Measurements from ENCODE around the gene GNG5. TPM values are rescaled to one million over a fixed set of nuclear protein-coding genes. Genes with fewer than 3 reads are reported as not detected.

Gene GNG5
- total RNA-seq, 2 experiments from 2014 or later, result 119 to 128 TPM

DNA sequence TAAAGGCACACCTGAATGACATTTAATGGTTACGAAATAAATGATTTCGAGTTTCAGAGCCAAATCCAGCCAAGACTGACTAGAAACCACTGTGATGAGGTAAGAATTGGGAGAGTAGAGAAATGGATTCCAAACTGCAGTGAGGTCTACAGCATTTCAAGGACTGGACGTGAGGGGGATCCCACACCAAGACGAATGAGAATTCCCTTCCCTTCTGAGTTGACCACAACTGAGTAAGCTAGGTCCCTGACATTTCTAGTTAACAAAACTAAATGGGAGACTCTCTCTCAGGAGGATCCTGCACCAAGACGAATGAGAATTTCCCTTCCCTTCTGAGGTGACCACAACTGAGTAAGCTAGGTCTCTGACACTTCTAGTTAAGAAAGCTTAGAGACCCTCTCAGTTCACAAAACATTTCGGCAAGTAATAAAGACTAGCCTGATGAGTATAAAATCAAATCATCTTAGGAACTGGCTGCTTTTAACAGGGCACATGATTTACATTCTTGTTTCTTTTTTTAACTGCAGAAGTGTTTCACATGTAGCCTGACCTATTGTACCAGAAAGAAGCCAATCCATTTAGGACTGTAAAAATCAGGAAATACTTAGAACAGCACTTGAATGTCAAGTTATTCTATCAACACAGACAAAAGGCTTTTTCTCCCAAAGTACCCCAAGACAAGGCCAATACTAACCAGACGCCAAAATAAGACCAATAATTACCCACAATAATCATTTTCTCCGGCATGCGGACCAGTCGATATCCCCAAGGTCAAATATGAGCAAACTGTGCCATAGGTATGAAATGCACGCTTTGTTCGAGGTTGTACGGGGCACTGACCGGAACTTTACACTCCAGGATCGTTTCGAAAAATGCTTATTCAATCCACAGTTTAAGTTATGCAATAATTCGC lies 1.5 kb downstream of the GNG5 start:
- Mint-ChIP-seq H3K4me1 (peaks cover 40% of the 10 kb centered on the region), H3K27me3 (peaks cover 4% of the 10 kb centered on the region), H3K27ac (peak overlapping the region; percentile 99), H3K4me3 (peak overlapping the region; percentile 100), H3K9me3 (peaks cover 11% of the 10 kb centered on the region), H3K36me3 (peaks cover 45% of the 10 kb centered on the region)
- DNase-seq, result no peak

GRCh38 chr1:84502927-84503326 lies 3.5 kb downstream of the GNG5 start:
- Mint-ChIP-seq H3K9me3 (no peaks in the 10 kb centered on the region), H3K4me1 (peaks cover 49% of the 10 kb centered on the region), H3K27ac (no peak overlapping the region), H3K4me3 (no peak overlapping the region), H3K27me3 (peaks cover 4% of the 10 kb centered on the region), H3K36me3 (peaks cover 42% of the 10 kb centered on the region)
- no peak for DNase-seq

GRCh38 chr1:84497631-84498275 lies 8.6 kb downstream of the GNG5 start:
- no peak for DNase-seq
- Mint-ChIP-seq H3K4me1 (peaks cover 38% of the 10 kb centered on the region), H3K27me3 (no peaks in the 10 kb centered on the region), H3K4me3 (no peak overlapping the region), H3K9me3 (no peaks in the 10 kb centered on the region), H3K27ac (no peak overlapping the region), H3K36me3 (peaks cover 46% of the 10 kb centered on the region)

GRCh38 chr1:84496498-84496897 lies 9.9 kb downstream of the GNG5 start:
- Mint-ChIP-seq H3K9me3 (no peaks in the 10 kb centered on the region), H3K27me3 (no peaks in the 10 kb centered on the region), H3K4me1 (peaks cover 30% of the 10 kb centered on the region), H3K36me3 (peaks cover 39% of the 10 kb centered on the region), H3K27ac (no peak overlapping the region), H3K4me3 (no peak overlapping the region)
- DNase-seq, result no peak

DNA sequence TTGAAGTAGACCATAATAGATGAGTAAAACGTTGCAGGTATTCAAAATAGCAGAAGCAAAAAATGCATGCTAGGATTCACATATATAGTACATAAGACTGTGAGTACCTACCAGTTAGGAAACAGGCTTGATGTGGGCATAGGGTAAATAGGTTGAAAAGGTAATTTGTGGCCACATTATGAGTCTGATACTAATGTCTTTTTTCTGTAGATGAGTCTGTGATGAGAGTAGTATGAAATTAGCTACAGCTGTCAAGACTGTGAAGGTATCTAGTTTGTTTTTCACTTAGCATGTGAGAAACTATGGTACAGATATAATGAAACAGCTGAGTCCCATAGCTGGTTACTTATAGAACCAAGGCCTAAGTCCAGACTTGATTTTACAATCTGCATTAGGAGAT lies 12.6 kb downstream of the GNG5 start:
- Mint-ChIP-seq H3K9me3 (no peaks in the 10 kb centered on the region), H3K4me1 (peaks cover 27% of the 10 kb centered on the region), H3K4me3 (no peak overlapping the region), H3K27me3 (no peaks in the 10 kb centered on the region), H3K27ac (peak overlapping the region; percentile 16), H3K36me3 (peaks cover 35% of the 10 kb centered on the region)
- DNase-seq, result no peak

DNA sequence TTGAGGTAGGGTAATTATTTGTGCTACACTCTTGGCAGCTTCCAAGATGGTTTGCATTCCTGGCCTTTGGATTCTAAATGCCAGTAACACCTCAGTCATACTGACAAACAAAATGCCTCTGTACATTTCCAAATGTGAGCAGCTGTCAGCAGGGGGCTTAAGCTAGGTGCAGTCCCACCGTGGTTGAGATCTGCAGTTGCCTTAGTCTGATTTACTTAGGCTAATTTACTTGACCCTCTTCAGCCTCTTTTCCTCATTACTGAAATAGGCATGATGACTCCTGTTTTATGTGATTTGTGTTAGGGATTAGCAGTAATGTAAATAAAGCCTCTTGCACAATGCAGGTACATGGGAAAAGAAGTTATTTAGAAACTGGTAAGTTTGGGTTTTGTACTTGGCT lies 13.7 kb downstream of the GNG5 start:
- H3K27me3 Mint-ChIP-seq, result no peaks in the 10 kb centered on the region
- no peak overlapping the region for H3K4me3 Mint-ChIP-seq
- H3K27ac Mint-ChIP-seq, result no peak overlapping the region
- DNase-seq, result no peak
- peaks cover 19% of the 10 kb centered on the region for H3K4me1 Mint-ChIP-seq
- no peaks in the 10 kb centered on the region for H3K9me3 Mint-ChIP-seq
- peaks cover 27% of the 10 kb centered on the region for H3K36me3 Mint-ChIP-seq

GRCh38 chr1:84489766-84490165 lies 16.6 kb downstream of the GNG5 start:
- Mint-ChIP-seq H3K9me3 (peaks cover 5% of the 10 kb centered on the region), H3K27me3 (no peaks in the 10 kb centered on the region), H3K4me1 (peaks cover 24% of the 10 kb centered on the region), H3K27ac (no peak overlapping the region), H3K4me3 (no peak overlapping the region), H3K36me3 (peaks cover 29% of the 10 kb centered on the region)
- DNase-seq, result no peak

DNA sequence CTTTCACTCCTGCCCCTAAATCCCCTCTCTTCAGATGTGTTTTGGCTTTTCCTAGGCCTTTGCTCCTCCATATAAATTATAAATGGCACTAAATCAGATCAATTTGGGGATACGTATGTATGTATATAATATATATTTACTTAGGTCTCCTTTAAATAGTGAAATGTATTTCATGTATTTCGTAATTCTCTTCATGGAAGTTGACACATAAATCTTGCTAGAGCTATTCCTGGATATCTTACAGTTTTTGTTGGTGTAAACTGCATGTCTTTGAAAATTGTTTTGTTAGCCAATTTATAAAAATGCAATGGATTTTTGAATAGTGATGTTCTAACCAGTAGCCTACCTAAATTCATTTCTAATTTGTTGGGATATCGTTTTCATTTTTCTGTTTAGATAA lies 18.3 kb downstream of the GNG5 start:
- H3K4me1 Mint-ChIP-seq, result peaks cover 22% of the 10 kb centered on the region
- DNase-seq, result no peak
- H3K27ac Mint-ChIP-seq, result no peak overlapping the region
- no peaks in the 10 kb centered on the region for H3K27me3 Mint-ChIP-seq
- H3K36me3 Mint-ChIP-seq, result peaks cover 32% of the 10 kb centered on the region
- no peak overlapping the region for H3K4me3 Mint-ChIP-seq
- peaks cover 5% of the 10 kb centered on the region for H3K9me3 Mint-ChIP-seq

- peaks cover 9% of the 10 kb centered on the region for H3K27me3 Mint-ChIP-seq
- peaks cover 13% of the 10 kb centered on the region for H3K9me3 Mint-ChIP-seq
- no peak overlapping the region for H3K27ac Mint-ChIP-seq
- peaks cover 52% of the 10 kb centered on the region for H3K36me3 Mint-ChIP-seq
- H3K4me1 Mint-ChIP-seq, result peaks cover 34% of the 10 kb centered on the region
- peak overlapping the region; percentile 59 for H3K4me3 Mint-ChIP-seq
- DNase-seq, result no peak
Measured at GRCh38 chr1:84481317-84481716, 25.1 kb downstream of the GNG5 start.

DNA sequence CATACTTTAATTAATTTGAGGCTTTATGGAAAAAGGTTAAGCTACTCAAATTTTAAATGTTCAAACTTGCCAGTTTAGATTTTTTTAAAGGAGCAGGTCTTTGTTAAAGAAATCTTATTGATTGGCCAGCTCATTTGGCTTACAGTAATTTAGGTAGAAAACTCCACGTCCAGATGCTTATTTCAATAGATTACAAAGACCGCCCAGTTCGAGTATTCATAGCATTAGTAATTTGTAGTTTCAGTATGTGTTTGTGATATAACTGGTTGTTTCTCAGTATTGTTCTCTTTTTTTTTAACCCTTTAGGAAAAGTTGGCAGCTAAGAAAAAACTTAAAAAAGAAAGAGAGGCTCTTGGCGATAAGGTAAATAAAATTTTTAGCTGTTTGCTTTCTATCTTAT lies 25.7 kb downstream of the GNG5 start:
- Mint-ChIP-seq H3K4me1 (peaks cover 29% of the 10 kb centered on the region), H3K27me3 (peaks cover 12% of the 10 kb centered on the region), H3K9me3 (peaks cover 8% of the 10 kb centered on the region), H3K4me3 (peak overlapping the region; percentile 48), H3K27ac (no peak overlapping the region), H3K36me3 (peaks cover 46% of the 10 kb centered on the region)
- DNase-seq, result no peak

DNA sequence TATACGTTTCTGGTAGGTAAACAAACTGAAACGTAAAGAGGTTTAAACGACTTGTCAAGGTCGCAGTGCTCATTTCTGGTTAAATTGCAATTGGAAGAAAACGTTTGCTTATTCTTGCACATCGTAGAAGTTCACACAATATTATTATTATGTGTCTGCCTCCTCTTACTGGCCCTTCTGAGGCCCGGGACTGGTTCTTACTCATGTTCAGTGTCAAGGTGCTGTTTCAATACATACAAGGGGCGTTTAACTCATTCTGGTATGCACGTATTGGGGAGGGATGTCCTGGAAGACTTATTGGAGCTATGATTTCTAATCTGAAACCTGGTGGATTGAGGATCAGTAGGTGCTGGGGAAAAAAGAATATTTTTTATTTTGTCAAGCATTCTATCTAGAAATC lies 26.4 kb downstream of the GNG5 start:
- peak overlapping the region; percentile 98 for H3K4me3 Mint-ChIP-seq
- no peak for DNase-seq
- peak overlapping the region; percentile 99 for H3K27ac Mint-ChIP-seq
- H3K36me3 Mint-ChIP-seq, result peaks cover 39% of the 10 kb centered on the region
- H3K27me3 Mint-ChIP-seq, result peaks cover 16% of the 10 kb centered on the region
- peaks cover 29% of the 10 kb centered on the region for H3K4me1 Mint-ChIP-seq
- H3K9me3 Mint-ChIP-seq, result peaks cover 8% of the 10 kb centered on the region

GRCh38 chr1:84478876-84479868 lies 27.2 kb downstream of the GNG5 start, which contains the start of gene RPF1:
Gene RPF1, plus strand, starts transcription at chr1:84479266. Its CDS starts 16 bp downstream, at chr1:84479282.
- Mint-ChIP-seq H3K27ac (peak within 1 kb of the TSS; percentile 99), H3K4me3 (peak within 1 kb of the TSS; percentile 98), H3K4me1 (peaks cover 29% of the 10 kb centered on the region), H3K9me3 (peaks cover 8% of the 10 kb centered on the region), H3K27me3 (peaks cover 24% of the 10 kb centered on the region), H3K36me3 (peaks cover 35% of the 10 kb centered on the region)
- DNase-seq, result peak; percentile 81

DNA sequence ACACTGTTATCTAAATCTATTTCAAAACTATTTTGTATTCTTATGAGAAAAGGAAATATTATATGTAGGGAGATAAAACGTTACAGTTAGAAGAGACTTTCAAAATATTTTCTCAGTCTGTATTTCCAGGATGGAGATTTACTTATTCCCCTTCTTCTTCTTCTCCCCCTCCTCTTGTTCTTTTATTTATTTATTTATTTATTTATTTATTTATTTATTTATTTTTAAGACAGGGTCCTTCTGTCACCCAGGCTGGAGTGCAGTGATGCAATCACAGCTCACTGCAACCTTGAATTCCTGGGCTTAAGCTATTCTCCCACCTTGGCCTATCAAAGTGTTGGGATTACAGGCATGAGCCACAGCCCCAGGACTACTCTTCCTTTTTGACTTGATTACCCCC lies 30.2 kb downstream of the GNG5 start:
- no peak for DNase-seq
- H3K27me3 Mint-ChIP-seq, result peaks cover 44% of the 10 kb centered on the region
- no peak overlapping the region for H3K27ac Mint-ChIP-seq
- peaks cover 8% of the 10 kb centered on the region for H3K9me3 Mint-ChIP-seq
- peaks cover 21% of the 10 kb centered on the region for H3K36me3 Mint-ChIP-seq
- H3K4me3 Mint-ChIP-seq, result no peak overlapping the region
- peaks cover 13% of the 10 kb centered on the region for H3K4me1 Mint-ChIP-seq

DNA sequence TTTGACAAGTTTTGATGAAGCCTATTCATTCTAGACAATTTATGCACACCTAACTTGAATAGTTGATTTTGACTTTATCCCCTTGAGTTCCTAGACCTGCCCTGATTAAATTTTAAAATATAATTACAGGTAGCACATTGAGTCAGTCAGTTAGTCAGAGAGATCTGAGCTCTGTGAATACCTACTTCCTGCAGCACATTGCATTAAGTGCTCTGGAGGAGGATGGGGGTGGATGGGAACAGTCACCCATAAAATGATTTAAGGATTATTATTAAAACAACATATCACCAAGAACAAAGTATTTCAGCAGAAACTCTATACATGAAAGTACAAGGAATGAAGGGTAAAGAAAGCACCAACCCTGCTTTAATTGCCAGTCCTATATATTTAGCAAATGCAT lies 39.1 kb downstream of the GNG5 start:
- no peak for DNase-seq
- Mint-ChIP-seq H3K4me1 (no peaks in the 10 kb centered on the region), H3K36me3 (peaks cover 1% of the 10 kb centered on the region), H3K4me3 (no peak overlapping the region), H3K27ac (no peak overlapping the region), H3K9me3 (no peaks in the 10 kb centered on the region), H3K27me3 (peaks cover 44% of the 10 kb centered on the region)
